C4-2B (cell line): Measurements from ENCODE around the gene NR4A3.

Experiments used
- ZFX ChIP-seq: fragments of 450-650 bp; IDR thresholded peaks from 2 replicates; pipeline ENCODE4 v1.6.1; 2017
- TF ChIP-seq, protein P1 (sequence below): fragments of 450-650 bp; conservative IDR thresholded peaks from 2 replicates; pipeline ENCODE4 v1.5.1; 2017; ENCODE audit warnings: mild to moderate bottlenecking

DNA sequence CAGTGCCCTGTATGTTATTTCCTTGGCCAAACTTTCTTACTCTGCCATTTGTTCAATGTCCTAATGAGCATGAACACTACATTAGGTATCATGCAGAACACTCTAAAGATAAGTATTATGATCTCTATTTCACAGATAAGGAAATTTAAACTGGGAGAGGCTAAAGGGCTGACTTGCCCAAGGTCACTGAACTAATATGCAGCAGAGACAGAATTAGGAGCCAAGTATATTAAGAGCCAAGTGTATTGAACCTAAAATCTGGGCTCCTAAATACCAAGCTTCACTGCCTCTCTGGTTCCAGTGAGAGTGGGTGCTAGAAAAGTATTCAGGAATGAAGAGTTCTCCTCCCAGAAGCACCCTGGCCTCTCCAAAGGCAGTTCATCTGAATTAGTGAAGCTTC lies 13.5 kb downstream of the NR4A3 start:
- TF ChIP-seq, protein P1, sequence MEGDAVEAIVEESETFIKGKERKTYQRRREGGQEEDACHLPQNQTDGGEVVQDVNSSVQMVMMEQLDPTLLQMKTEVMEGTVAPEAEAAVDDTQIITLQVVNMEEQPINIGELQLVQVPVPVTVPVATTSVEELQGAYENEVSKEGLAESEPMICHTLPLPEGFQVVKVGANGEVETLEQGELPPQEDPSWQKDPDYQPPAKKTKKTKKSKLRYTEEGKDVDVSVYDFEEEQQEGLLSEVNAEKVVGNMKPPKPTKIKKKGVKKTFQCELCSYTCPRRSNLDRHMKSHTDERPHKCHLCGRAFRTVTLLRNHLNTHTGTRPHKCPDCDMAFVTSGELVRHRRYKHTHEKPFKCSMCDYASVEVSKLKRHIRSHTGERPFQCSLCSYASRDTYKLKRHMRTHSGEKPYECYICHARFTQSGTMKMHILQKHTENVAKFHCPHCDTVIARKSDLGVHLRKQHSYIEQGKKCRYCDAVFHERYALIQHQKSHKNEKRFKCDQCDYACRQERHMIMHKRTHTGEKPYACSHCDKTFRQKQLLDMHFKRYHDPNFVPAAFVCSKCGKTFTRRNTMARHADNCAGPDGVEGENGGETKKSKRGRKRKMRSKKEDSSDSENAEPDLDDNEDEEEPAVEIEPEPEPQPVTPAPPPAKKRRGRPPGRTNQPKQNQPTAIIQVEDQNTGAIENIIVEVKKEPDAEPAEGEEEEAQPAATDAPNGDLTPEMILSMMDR: no peak
- TF ChIP-seq ZFX: no peak
